Measurements from ENCODE around the gene PPP3CB. TPM values are rescaled to one million over a fixed set of nuclear protein-coding genes. Genes with fewer than 3 reads are reported as not detected.

PPP3CB gene
- total and polyA plus RNA-seq, 10 donors: 25.5 to 61.2 (median 39.7) TPM

GRCh38 chr10:73534857-73535256 is 39.0 kb upstream of the PPP3CB start:
- Histone ChIP-seq H3K36me3 (peaks cover 0 to 36% (median 2%) of the 10 kb centered on the region in 6 donors), H3K27ac (no peak overlapping the region), H3K9me3 (no peaks in the 10 kb centered on the region), H3K4me3 (no peak overlapping the region), H3K4me1 (peaks cover 0 to 4% (median 0%) of the 10 kb centered on the region in 6 donors), H3K27me3 (replicated peaks in 1 of 7) (no peaks in the 10 kb centered on the region)
- TF ChIP-seq POLR2A (IDR thresholded peaks at IDR 0.05) (no peak), CTCF (IDR thresholded peaks at IDR 0.05 in 8 of 11, conservative IDR thresholded peaks at IDR 0.05 in 3 of 11) (no peak), POLR2AphosphoS5 (IDR thresholded peaks at IDR 0.05) (no peak)
- DNase-seq: no peak
- intact Hi-C loops (cut with DNase I; ENCODE audit: low total_unique reads): no loop called here
- 50 to 82% (median 75%) methylated on average over 1 of the region's 1 CpG for WGBS, 5 donors

- no peaks in the 10 kb centered on the region for H3K4me1 ChIP-seq
- peak; percentile 57 to 88 (median 81) for TF ChIP-seq CTCF (IDR thresholded peaks at IDR 0.05 in 8 of 11, conservative IDR thresholded peaks at IDR 0.05 in 3 of 11)
- no peak for TF ChIP-seq POLR2AphosphoS5 (IDR thresholded peaks at IDR 0.05)
- no peak overlapping the region for H3K4me3 ChIP-seq
- no peaks in the 10 kb centered on the region for H3K9me3 ChIP-seq
- 92 to 99% (median 96%) methylated on average over 5 of the region's 5 CpGs for WGBS, 5 donors
- H3K27ac ChIP-seq: no peak overlapping the region
- H3K27me3 ChIP-seq (replicated peaks in 1 of 7): no peaks in the 10 kb centered on the region
- peaks cover 0 to 30% (median 3%) of the 10 kb centered on the region in 6 donors for H3K36me3 ChIP-seq
- intact Hi-C loops (cut with DNase I; ENCODE audit: low total_unique reads): loop anchor here (2.0 kb wide), 1 partner anchor 116 kb away; no protein-coding TSS in a partner anchor
- no peak for DNase-seq
Observed at GRCh38 chr10:73529089-73529832, 33.4 kb upstream of the PPP3CB start.

GRCh38 chr10:73522263-73522662 is 26.4 kb upstream of the PPP3CB start:
- Histone ChIP-seq H3K4me1 (no peaks in the 10 kb centered on the region), H3K27ac (no peak overlapping the region), H3K9me3 (no peaks in the 10 kb centered on the region), H3K4me3 (no peak overlapping the region), H3K27me3 (replicated peaks in 1 of 7) (no peaks in the 10 kb centered on the region), H3K36me3 (peaks cover 0 to 65% (median 3%) of the 10 kb centered on the region in 6 donors)
- no peak for DNase-seq
- TF ChIP-seq CTCF (IDR thresholded peaks at IDR 0.05 in 8 of 11, conservative IDR thresholded peaks at IDR 0.05 in 3 of 11) (no peak), POLR2AphosphoS5 (IDR thresholded peaks at IDR 0.05) (no peak), POLR2A (IDR thresholded peaks at IDR 0.05) (no peak)
- intact Hi-C loops (cut with DNase I; ENCODE audit: low total_unique reads): no loop called here
- WGBS, 5 donors: 92 to 100% (median 97%) methylated on average over 1 of the region's 1 CpG

- TF ChIP-seq POLR2A (IDR thresholded peaks at IDR 0.05) (no peak), CTCF (IDR thresholded peaks at IDR 0.05 in 8 of 11, conservative IDR thresholded peaks at IDR 0.05 in 3 of 11) (no peak), POLR2AphosphoS5 (IDR thresholded peaks at IDR 0.05) (no peak)
- peaks cover 0 to 55% (median 0%) of the 10 kb centered on the region in 6 donors for H3K36me3 ChIP-seq
- H3K27me3 ChIP-seq (replicated peaks in 1 of 7): no peaks in the 10 kb centered on the region
- intact Hi-C loops (cut with DNase I; ENCODE audit: low total_unique reads): no loop called here
- no peak for DNase-seq
- H3K4me1 ChIP-seq: no peaks in the 10 kb centered on the region
- 89 to 98% (median 95%) methylated on average over 3 of the region's 3 CpGs for WGBS, 5 donors
- H3K9me3 ChIP-seq: no peaks in the 10 kb centered on the region
- no peak overlapping the region for H3K4me3 ChIP-seq
- no peak overlapping the region for H3K27ac ChIP-seq
Observed at GRCh38 chr10:73519336-73519735, 23.5 kb upstream of the PPP3CB start.

All from spleen (tissue), 11 donors.